CD4-positive, alpha-beta T cell (primary cell): Measurements from ENCODE around the gene MKX. TPM values are rescaled to one million over a fixed set of nuclear protein-coding genes. Genes with fewer than 3 reads are reported as not detected.

Experiments used
- ATAC-seq: fragments of 200-7000 bp; cut with Tn5 transposase; one replicate; pipeline ENCODE4 v1.10.0; 2022; ENCODE audit warnings: mild to moderate bottlenecking; ENCODE audit not compliant: poor library complexity
- CTCF ChIA-PET: fragments of 350-600 bp; sonication (Branson Sonifier 250); formaldehyde crosslinking; loops from one replicate; lab custom pipeline; 2021; ENCODE audit warnings: antibody characterized with exemption, inconsistent platforms; lab: Charles Lee
- POLR2A ChIA-PET: fragments of 350-600 bp; sonication (Branson Sonifier 250); formaldehyde crosslinking; loops from one replicate; lab custom pipeline; 2021; ENCODE audit warnings: antibody characterized with exemption, inconsistent platforms; lab: Charles Lee
- DNase-seq, 14 experiments: peaks; one replicate each; pipeline ENCODE4 v3.0.0-alpha.2; 2013 to 2020; ENCODE audit warnings: mixed read lengths in 2 of 14
- H3K27ac ChIP-seq, 2 donors: one replicate each; pipeline versions ENCODE4 v1.5.1 to v1.7.0; 2013; ENCODE audit warnings: low read length in 2 of 2, low read depth in 1 of 2, mild to moderate bottlenecking in 1 of 2
- H3K27me3 ChIP-seq, 2 experiments: 1 replicate in 1 of 2; 2 replicates in 1 of 2; pipeline versions ENCODE4 v1.6.1 to v1.7.0; 2013; ENCODE audit warnings: low read length in 2 of 2, control low read depth in 1 of 2, mild to moderate bottlenecking in 1 of 2, moderate library complexity in 1 of 2; ENCODE audit not compliant: insufficient read depth in 2 of 2, control insufficient read depth in 1 of 2
- H3K36me3 ChIP-seq: one replicate; pipeline ENCODE4 v1.6.1; 2013; ENCODE audit warnings: low read length, control low read depth; ENCODE audit not compliant: insufficient read depth
- H3K4me1 ChIP-seq: one replicate; pipeline ENCODE4 v1.6.1; 2013; ENCODE audit warnings: low read length, control low read depth; ENCODE audit not compliant: insufficient read depth
- H3K4me3 ChIP-seq: one replicate; pipeline ENCODE4 v1.5.1; 2013; ENCODE audit warnings: mild to moderate bottlenecking, low read length, moderate library complexity
- H3K9me3 ChIP-seq, 2 experiments: 1 replicate in 1 of 2; 2 replicates in 1 of 2; pipeline versions ENCODE4 v1.6.1 to v1.7.0; 2013; ENCODE audit warnings: low read length in 2 of 2, mild to moderate bottlenecking in 2 of 2, control low read depth in 1 of 2, moderate library complexity in 1 of 2; ENCODE audit not compliant: control insufficient read depth in 1 of 2, insufficient read depth in 1 of 2
- H3K27ac Mint-ChIP-seq: one replicate; pipeline ENCODE4 v1.8.0; 2020; ENCODE audit warnings: mixed read lengths
- H3K27me3 Mint-ChIP-seq: one replicate; pipeline ENCODE4 v1.8.0; 2021; ENCODE audit warnings: mixed read lengths
- H3K36me3 Mint-ChIP-seq: one replicate; pipeline ENCODE4 v1.8.0; 2021; ENCODE audit warnings: low read depth, mixed read lengths
- H3K4me1 Mint-ChIP-seq: one replicate; pipeline ENCODE4 v1.8.0; 2021; ENCODE audit warnings: low read depth, mixed read lengths
- H3K4me3 Mint-ChIP-seq: one replicate; pipeline ENCODE4 v1.8.0; 2020; ENCODE audit warnings: mild to moderate bottlenecking, mixed read lengths
- H3K9me3 Mint-ChIP-seq: one replicate; pipeline ENCODE4 v1.8.0; 2020; ENCODE audit warnings: mixed read lengths
- intact Hi-C, 2 experiments: fragments of 100-400 bp; cut with DNase I in 1 of 2; cut with micrococcal nuclease in 1 of 2; formaldehyde crosslinking; loops; one replicate each; pipeline versions ENCODE4 v1.15.1 to v1.9.0; 2023 to 2025; cut with DNase I, micrococcal nuclease
- total RNA-seq, 174 experiments: library from RNA in 2 of 174; stranded (reverse) in 2 of 174; gene quantifications; one replicate each; pipeline ENCODE4 v1.2.3 and lab custom pipeline; 2021 to 2026
- TF ChIP-seq, protein P1 (sequence below): fragments of 200-600 bp; IDR thresholded peaks from one replicate; pipeline ENCODE4 v1.8.0; 2022; ENCODE audit warnings: antibody characterized with exemption, mild to moderate bottlenecking

MKX gene
- total RNA-seq, 2 experiments from 2014 or later: not detected

DNA sequence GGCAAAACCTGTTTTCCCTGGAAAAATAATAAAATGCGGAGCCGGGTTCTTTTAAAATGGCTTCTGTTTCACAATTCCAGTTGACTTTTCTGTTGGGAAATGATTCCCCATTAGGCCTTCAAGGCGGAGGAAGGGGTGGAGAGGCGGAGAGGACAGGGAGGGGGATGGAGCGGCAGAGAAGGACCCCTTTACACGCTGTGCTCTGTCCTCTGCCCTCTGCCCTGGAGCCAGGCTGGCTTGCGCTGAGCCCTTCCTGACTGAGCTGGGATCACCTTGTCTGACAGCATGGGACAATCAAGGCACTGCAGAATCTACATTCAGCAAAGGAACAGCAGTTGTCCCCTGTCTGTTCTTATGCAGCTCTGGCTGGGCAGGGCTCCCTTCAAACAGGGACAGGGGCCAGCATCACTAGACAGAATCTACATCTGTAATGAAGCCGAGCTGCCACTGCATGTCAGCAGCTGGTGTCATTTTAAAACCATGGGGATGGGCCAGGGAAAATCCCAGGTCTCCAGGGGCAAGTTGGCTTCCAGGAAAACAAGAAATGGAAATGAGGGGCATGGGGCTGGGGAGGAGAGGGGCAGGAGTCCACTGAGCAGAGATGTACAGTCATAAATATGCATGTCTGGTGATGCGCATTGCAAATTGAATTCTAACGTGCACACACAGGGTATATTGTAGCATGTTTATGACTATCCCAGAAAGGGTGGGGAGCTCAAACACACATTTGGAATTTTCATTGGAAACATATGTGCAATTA lies 120.0 kb downstream of the MKX start:
- no peak overlapping the region for H3K27ac Mint-ChIP-seq
- Histone ChIP-seq H3K4me3 (no peak overlapping the region), H3K9me3 (peaks cover 0 to 4% of the 10 kb centered on the region in 2 experiments), H3K27me3 (peaks cover 10 to 17% of the 10 kb centered on the region in 2 experiments), H3K36me3 (no peaks in the 10 kb centered on the region), H3K4me1 (no peaks in the 10 kb centered on the region), H3K27ac (no peak overlapping the region)
- intact Hi-C loops: no loop called here
- H3K4me1 Mint-ChIP-seq: no peaks in the 10 kb centered on the region
- peaks cover 43% of the 10 kb centered on the region for H3K27me3 Mint-ChIP-seq
- TF ChIP-seq, protein P1, sequence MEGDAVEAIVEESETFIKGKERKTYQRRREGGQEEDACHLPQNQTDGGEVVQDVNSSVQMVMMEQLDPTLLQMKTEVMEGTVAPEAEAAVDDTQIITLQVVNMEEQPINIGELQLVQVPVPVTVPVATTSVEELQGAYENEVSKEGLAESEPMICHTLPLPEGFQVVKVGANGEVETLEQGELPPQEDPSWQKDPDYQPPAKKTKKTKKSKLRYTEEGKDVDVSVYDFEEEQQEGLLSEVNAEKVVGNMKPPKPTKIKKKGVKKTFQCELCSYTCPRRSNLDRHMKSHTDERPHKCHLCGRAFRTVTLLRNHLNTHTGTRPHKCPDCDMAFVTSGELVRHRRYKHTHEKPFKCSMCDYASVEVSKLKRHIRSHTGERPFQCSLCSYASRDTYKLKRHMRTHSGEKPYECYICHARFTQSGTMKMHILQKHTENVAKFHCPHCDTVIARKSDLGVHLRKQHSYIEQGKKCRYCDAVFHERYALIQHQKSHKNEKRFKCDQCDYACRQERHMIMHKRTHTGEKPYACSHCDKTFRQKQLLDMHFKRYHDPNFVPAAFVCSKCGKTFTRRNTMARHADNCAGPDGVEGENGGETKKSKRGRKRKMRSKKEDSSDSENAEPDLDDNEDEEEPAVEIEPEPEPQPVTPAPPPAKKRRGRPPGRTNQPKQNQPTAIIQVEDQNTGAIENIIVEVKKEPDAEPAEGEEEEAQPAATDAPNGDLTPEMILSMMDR: no peak
- H3K9me3 Mint-ChIP-seq: no peaks in the 10 kb centered on the region
- DNase-seq (no peak), ATAC-seq (no peak)
- no peaks in the 10 kb centered on the region for H3K36me3 Mint-ChIP-seq
- ChIA-PET POLR2A (interaction anchor here (0.6 kb wide), 1 partner anchor 1486 kb away, joined by 3 read pairs; no protein-coding TSS in a partner anchor), CTCF (no interaction called here)
- H3K4me3 Mint-ChIP-seq: no peak overlapping the region

DNA sequence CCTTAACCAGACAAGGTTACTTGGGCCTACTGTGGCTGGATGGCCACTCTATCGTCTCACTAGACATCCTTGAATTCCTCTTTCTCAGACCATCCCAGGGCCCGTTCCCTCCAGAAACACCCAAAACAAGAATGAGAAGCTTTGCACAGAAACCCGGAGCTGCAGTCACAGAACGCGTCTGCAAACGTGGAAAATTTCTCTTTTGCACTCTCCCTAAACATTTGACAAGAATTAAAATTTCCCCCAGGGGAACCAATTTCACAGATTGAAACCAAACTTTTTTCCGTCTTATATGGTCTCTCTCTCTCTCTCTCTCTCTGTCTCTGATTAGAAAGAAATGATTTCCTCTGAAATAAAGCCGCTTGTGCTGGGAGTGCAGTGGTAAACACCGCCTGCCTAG lies 120.7 kb downstream of the MKX start:
- Mint-ChIP-seq H3K4me3 (no peak overlapping the region), H3K27ac (no peak overlapping the region), H3K27me3 (peaks cover 43% of the 10 kb centered on the region), H3K4me1 (no peaks in the 10 kb centered on the region), H3K9me3 (no peaks in the 10 kb centered on the region), H3K36me3 (no peaks in the 10 kb centered on the region)
- ChIA-PET POLR2A (no interaction called here), CTCF (no interaction called here)
- peaks cover 10 to 17% of the 10 kb centered on the region in 2 experiments for H3K27me3 ChIP-seq
- no peak for ATAC-seq
- H3K36me3 ChIP-seq: no peaks in the 10 kb centered on the region
- H3K27ac ChIP-seq: no peak overlapping the region
- no peak overlapping the region for H3K4me3 ChIP-seq
- intact Hi-C loops: no loop called here
- H3K9me3 ChIP-seq: peaks cover 0 to 4% of the 10 kb centered on the region in 2 experiments
- TF ChIP-seq, protein P1: no peak
- no peak for DNase-seq
- no peaks in the 10 kb centered on the region for H3K4me1 ChIP-seq

Other genes starting within 250 kb of the MKX start
- 100 to 1,000 TPM; 120 to 130 TPM for gene RAB18, start 241.5 kb downstream of the MKX start, total RNA-seq